ENCODE data around the gene LRRC41.

LRRC41 gene

GRCh38 chr1:46300673-46301405 is 2.6 kb downstream of the LRRC41 start (continued):
- TF ChIP-seq, protein P1, sequence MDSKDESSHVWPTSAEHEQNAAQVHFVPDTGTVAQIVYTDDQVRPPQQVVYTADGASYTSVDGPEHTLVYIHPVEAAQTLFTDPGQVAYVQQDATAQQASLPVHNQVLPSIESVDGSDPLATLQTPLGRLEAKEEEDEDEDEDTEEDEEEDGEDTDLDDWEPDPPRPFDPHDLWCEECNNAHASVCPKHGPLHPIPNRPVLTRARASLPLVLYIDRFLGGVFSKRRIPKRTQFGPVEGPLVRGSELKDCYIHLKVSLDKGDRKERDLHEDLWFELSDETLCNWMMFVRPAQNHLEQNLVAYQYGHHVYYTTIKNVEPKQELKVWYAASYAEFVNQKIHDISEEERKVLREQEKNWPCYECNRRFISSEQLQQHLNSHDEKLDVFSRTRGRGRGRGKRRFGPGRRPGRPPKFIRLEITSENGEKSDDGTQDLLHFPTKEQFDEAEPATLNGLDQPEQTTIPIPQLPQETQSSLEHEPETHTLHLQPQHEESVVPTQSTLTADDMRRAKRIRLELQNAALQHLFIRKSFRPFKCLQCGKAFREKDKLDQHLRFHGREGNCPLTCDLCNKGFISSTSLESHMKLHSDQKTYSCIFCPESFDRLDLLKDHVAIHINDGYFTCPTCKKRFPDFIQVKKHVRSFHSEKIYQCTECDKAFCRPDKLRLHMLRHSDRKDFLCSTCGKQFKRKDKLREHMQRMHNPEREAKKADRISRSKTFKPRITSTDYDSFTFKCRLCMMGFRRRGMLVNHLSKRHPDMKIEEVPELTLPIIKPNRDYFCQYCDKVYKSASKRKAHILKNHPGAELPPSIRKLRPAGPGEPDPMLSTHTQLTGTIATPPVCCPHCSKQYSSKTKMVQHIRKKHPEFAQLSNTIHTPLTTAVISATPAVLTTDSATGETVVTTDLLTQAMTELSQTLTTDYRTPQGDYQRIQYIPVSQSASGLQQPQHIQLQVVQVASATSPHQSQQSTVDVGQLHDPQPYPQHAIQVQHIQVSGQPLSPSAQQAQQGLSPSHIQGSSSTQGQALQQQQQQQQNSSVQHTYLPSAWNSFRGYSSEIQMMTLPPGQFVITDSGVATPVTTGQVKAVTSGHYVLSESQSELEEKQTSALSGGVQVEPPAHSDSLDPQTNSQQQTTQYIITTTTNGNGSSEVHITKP (tag by site-specific recombination; IDR thresholded peaks at IDR 0.05): peak; percentile 88
- TF ChIP-seq ZBTB17 (tag by site-specific recombination; IDR thresholded peaks at IDR 0.05) (peak; percentile 93; the same call in 1 of the 2 replicates), GLIS1 (tag by site-specific recombination; IDR thresholded peaks at IDR 0.05) (peak; percentile 72), ZNF600 (tag by site-specific recombination; IDR thresholded peaks at IDR 0.05) (0 out of 2 replicates have a peak, but pooled peaks have one; percentile 15)
- TF ChIP-seq, protein P2, sequence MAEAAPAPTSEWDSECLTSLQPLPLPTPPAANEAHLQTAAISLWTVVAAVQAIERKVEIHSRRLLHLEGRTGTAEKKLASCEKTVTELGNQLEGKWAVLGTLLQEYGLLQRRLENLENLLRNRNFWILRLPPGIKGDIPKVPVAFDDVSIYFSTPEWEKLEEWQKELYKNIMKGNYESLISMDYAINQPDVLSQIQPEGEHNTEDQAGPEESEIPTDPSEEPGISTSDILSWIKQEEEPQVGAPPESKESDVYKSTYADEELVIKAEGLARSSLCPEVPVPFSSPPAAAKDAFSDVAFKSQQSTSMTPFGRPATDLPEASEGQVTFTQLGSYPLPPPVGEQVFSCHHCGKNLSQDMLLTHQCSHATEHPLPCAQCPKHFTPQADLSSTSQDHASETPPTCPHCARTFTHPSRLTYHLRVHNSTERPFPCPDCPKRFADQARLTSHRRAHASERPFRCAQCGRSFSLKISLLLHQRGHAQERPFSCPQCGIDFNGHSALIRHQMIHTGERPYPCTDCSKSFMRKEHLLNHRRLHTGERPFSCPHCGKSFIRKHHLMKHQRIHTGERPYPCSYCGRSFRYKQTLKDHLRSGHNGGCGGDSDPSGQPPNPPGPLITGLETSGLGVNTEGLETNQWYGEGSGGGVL (tag by site-specific recombination; IDR thresholded peaks at IDR 0.05): peak; percentile 60; the same call in 1 of the 2 replicates
- TF ChIP-seq, protein P3, sequence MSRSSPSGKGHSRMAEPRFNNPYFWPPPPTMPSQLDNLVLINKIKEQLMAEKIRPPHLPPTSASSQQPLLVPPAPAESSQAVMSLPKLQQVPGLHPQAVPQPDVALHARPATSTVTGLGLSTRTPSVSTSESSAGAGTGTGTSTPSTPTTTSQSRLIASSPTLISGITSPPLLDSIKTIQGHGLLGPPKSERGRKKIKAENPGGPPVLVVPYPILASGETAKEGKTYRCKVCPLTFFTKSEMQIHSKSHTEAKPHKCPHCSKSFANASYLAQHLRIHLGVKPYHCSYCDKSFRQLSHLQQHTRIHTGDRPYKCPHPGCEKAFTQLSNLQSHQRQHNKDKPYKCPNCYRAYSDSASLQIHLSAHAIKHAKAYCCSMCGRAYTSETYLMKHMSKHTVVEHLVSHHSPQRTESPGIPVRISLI (tag by site-specific recombination; IDR thresholded peaks at IDR 0.05): no peak

GRCh38 chr1:46298387-46298786 is 5.0 kb downstream of the LRRC41 start:
- Histone ChIP-seq H3K9me3 (ENCODE audit: control insufficient read depth, insufficient read depth, low read depth, low read length) (no peaks in the 10 kb centered on the region), H3K4me3 (ENCODE audit: low read depth, low read length) (no peak overlapping the region), H3K27ac (ENCODE audit: extremely low read depth, low read depth, low read length) (no peak overlapping the region), H3K36me3 (ENCODE audit: control insufficient read depth in 2 of 2, insufficient read depth in 1 of 2, low read length in 2 of 2) (peaks cover 26 to 56% of the 10 kb centered on the region in 2 experiments), H3K4me1 (ENCODE audit: control insufficient read depth, insufficient read depth, low read length) (no peaks in the 10 kb centered on the region)
- ChIA-PET POLR2A (interaction anchor here (0.6 to 2.9 kb wide), 5 partner anchors 12 to 1485 kb away, joined by 3 to 10 read pairs (median 7); partner anchors contain the start of gene RAD54L), CTCF (no interaction called here)
- TF ChIP-seq OSR2 (tag by site-specific recombination; IDR thresholded peaks at IDR 0.05): peak; percentile 68
- TF ChIP-seq ZNF600 (tag by site-specific recombination; IDR thresholded peaks at IDR 0.05): peak; percentile 52
- TF ChIP-seq ZNF280D (tag by site-specific recombination; IDR thresholded peaks at IDR 0.05): no peak
- 0 out of 2 replicates have a peak, but pooled peaks have one; percentile 28 for TF ChIP-seq TRIM28 (IDR thresholded peaks at IDR 0.05; ENCODE audit: borderline replicate concordance, low read length)
- TF ChIP-seq ZNF701 (tag by site-specific recombination; IDR thresholded peaks at IDR 0.05): no peak
- no peak for TF ChIP-seq ZNF335 (tag by site-specific recombination; conservative IDR thresholded peaks at IDR 0.05)
- TF ChIP-seq OVOL3 (tag by site-specific recombination; IDR thresholded peaks at IDR 0.05): no peak
- TF ChIP-seq, protein P4, sequence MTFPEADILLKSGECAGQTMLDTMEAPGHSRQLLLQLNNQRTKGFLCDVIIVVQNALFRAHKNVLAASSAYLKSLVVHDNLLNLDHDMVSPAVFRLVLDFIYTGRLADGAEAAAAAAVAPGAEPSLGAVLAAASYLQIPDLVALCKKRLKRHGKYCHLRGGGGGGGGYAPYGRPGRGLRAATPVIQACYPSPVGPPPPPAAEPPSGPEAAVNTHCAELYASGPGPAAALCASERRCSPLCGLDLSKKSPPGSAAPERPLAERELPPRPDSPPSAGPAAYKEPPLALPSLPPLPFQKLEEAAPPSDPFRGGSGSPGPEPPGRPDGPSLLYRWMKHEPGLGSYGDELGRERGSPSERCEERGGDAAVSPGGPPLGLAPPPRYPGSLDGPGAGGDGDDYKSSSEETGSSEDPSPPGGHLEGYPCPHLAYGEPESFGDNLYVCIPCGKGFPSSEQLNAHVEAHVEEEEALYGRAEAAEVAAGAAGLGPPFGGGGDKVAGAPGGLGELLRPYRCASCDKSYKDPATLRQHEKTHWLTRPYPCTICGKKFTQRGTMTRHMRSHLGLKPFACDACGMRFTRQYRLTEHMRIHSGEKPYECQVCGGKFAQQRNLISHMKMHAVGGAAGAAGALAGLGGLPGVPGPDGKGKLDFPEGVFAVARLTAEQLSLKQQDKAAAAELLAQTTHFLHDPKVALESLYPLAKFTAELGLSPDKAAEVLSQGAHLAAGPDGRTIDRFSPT (tag by site-specific recombination; IDR thresholded peaks at IDR 0.05): 0 out of 2 replicates have a peak, but pooled peaks have one; percentile 54
- peak; percentile 46; the same call in 1 of the 2 replicates for TF ChIP-seq ZXDB (tag by site-specific recombination; IDR thresholded peaks at IDR 0.05)
- peak; percentile 27; the same call in 1 of the 2 replicates for TF ChIP-seq FEZF1 (tag by site-specific recombination; IDR thresholded peaks at IDR 0.05)
- no peak for TF ChIP-seq ZFP69B (tag by site-specific recombination; IDR thresholded peaks at IDR 0.05)
- TF ChIP-seq ZNF660 (tag by site-specific recombination; IDR thresholded peaks at IDR 0.05): 0 out of 2 replicates have a peak, but pooled peaks have one; percentile 24
- TF ChIP-seq PRDM4 (tag by site-specific recombination; IDR thresholded peaks at IDR 0.05): no peak
- TF ChIP-seq ZNF747 (tag by site-specific recombination; IDR thresholded peaks at IDR 0.05): no peak
- no peak for TF ChIP-seq ZNF121 (tag by site-specific recombination; IDR thresholded peaks at IDR 0.05)
- TF ChIP-seq ZNF366 (tag by site-specific recombination; conservative IDR thresholded peaks at IDR 0.05): peak; percentile 53

All from HEK293 (cell line).